ENCODE results near the gene ADNP. TPM values are rescaled to one million over a fixed set of nuclear protein-coding genes. Genes with fewer than 3 reads are reported as not detected.

Gene ADNP
- total RNA-seq, 5 donors from 2014 or later (not counting 1 experiment from before 2014, with no cell fraction given): 57.4 to 66.8 (median 61.7) TPM

DNA sequence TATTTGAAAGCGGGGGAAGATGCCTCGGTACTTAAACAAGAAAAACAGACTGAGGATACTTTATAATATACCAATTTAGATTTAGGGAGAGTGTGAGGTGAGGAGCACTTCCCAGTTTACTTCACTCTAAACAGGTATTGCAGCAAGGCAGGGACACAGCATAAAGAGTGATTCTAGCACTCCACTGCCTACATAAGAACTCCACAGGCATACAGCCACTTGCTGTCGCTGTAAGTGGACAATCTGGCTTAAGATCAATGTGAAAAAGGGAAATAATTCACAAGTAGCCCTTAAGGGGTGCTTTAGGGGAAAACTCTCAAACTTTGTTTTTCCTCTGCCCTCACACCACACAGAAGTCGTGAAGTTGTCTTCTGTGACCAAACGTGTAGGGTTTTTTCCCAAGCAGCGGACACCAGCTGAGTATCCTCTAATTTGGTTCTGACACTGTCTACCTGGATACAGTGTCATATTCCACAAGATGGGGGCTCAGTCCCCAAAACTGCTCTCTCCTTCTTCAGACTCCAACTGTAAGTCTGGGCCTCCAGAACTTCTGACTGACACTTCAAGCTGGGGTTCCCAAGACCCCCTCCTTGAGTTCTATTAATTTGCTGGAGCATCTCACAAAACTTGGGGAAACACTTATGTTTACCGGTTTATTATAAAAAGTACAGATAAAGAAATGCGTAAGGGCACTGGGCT lies 9.3 kb downstream of the ADNP start:
- Histone ChIP-seq H3K27me3 (replicated peaks in 1 of 2; ENCODE audit: control insufficient read depth in 2 of 2, extremely low read depth in 1 of 2, insufficient read depth in 2 of 2, low read length in 1 of 2) (no peaks in the 10 kb centered on the region), H3K36me3 (ENCODE audit: control insufficient read depth in 2 of 2, extremely low read depth in 1 of 2, insufficient read depth in 1 of 2, low read length in 1 of 2) (peaks cover 1 to 9% of the 10 kb centered on the region in 2 donors), H3K4me1 (ENCODE audit: control insufficient read depth in 1 of 2, extremely low read depth in 1 of 2, insufficient read depth in 2 of 2, low read length in 2 of 2) (peaks cover 26 to 31% of the 10 kb centered on the region in 2 experiments), H3K4me3 (ENCODE audit: control insufficient read depth in 1 of 2, extremely low read depth in 1 of 2, low read length in 1 of 2) (no peak overlapping the region), H3K9me3 (no peaks in the 10 kb centered on the region), H3K27ac (ENCODE audit: low read length) (no peak overlapping the region)
- no peaks in the 10 kb centered on the region for H3K27me3 Mint-ChIP-seq
- CTCF ChIA-PET: interaction anchor here in 1 of 2 donors (0.6 to 3.6 kb wide), 3 partner anchors 8 to 1754 kb away, joined by 8 to 32 read pairs (median 9); partner anchors contain the start of genes ADNP and BCAS4
- POLR2A ChIA-PET: interaction anchor here in 1 of 2 donors (0.5 to 1.3 kb wide), 2 partner anchors 13 to 129 kb away, joined by 3 read pairs; no protein-coding TSS in a partner anchor
- DNase-seq (no peak), ATAC-seq (replicated peaks in 1 of 4) (no peak)
- H3K9me3 Mint-ChIP-seq: no peaks in the 10 kb centered on the region
- no peak overlapping the region for H3K4me3 Mint-ChIP-seq
- H3K27ac Mint-ChIP-seq: peak overlapping the region; percentile 29 to 59
- 83% methylated on average over 2 of the region's 8 CpGs for WGBS (ENCODE audit: insufficient coverage)
- peaks cover 88 to 97% (median 90%) of the 10 kb centered on the region in 3 donors for H3K4me1 Mint-ChIP-seq
- H3K36me3 Mint-ChIP-seq: peaks cover 9% of the 10 kb centered on the region

DNA sequence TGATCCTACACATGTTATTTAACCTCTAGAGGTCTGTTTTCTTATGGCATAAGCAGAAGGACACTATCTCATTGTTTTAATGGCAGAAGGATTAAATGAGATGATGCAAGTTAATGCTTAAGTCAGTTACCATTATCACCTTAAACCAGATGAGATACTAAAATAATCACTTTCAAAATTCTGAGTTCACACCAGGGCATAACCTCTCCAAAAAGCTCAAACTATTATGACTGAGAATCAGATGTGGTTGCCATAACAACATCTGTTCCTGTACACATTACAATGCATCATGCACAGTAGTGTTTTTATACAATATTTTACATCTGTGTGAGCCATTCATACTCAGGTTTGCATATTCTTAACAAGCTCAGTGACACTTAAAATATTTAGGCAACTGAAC lies 10.2 kb downstream of the ADNP start:
- H3K4me1 Mint-ChIP-seq: peaks cover 90 to 97% (median 93%) of the 10 kb centered on the region in 3 donors
- Histone ChIP-seq H3K4me3 (ENCODE audit: control insufficient read depth in 1 of 2, extremely low read depth in 1 of 2, low read length in 1 of 2) (no peak overlapping the region), H3K27me3 (replicated peaks in 1 of 2; ENCODE audit: control insufficient read depth in 2 of 2, extremely low read depth in 1 of 2, insufficient read depth in 2 of 2, low read length in 1 of 2) (no peaks in the 10 kb centered on the region), H3K36me3 (ENCODE audit: control insufficient read depth in 2 of 2, extremely low read depth in 1 of 2, insufficient read depth in 1 of 2, low read length in 1 of 2) (peaks cover 2 to 9% of the 10 kb centered on the region in 2 donors), H3K4me1 (ENCODE audit: control insufficient read depth in 1 of 2, extremely low read depth in 1 of 2, insufficient read depth in 2 of 2, low read length in 2 of 2) (peaks cover 26 to 37% of the 10 kb centered on the region in 2 experiments), H3K27ac (ENCODE audit: low read length) (no peak overlapping the region), H3K9me3 (no peaks in the 10 kb centered on the region)
- ChIA-PET POLR2A (interaction anchor here (0.6 to 1.3 kb wide), 3 partner anchors 10 to 49 kb away, joined by 3 to 7 read pairs (median 4); partner anchors contain the start of gene ADNP (in 1 of the 2)), CTCF (interaction anchor here in 1 of 2 donors (0.6 to 3.6 kb wide), 3 partner anchors 9 to 129 kb away, joined by 7 to 32 read pairs (median 8); partner anchors contain the start of genes ADNP and BCAS4)
- no peaks in the 10 kb centered on the region for H3K9me3 Mint-ChIP-seq
- no peaks in the 10 kb centered on the region for H3K27me3 Mint-ChIP-seq
- peak overlapping the region in 1 of 3 donors; percentile 22 for H3K4me3 Mint-ChIP-seq
- peaks cover 9% of the 10 kb centered on the region for H3K36me3 Mint-ChIP-seq
- peak in 2 of 4 experiments; percentile 19 to 69 for ATAC-seq (replicated peaks in 1 of 4)
- DNase-seq: peak in 1 of 35 experiments; percentile 41
- peak overlapping the region in 1 of 2 donors; percentile 64 for H3K27ac Mint-ChIP-seq

- peaks cover 27 to 28% of the 10 kb centered on the region in 2 experiments for H3K4me1 ChIP-seq (ENCODE audit: control insufficient read depth in 1 of 2, extremely low read depth in 1 of 2, insufficient read depth in 2 of 2, low read length in 2 of 2)
Observed at GRCh38 chr20:50919567-50919966, 11.7 kb downstream of the ADNP start.

GRCh38 chr20:50918403-50918802 lies 12.8 kb downstream of the ADNP start:
- no CpG with 5 or more reads among the region's 3 CpGs for WGBS (ENCODE audit: insufficient coverage)
- Histone ChIP-seq H3K9me3 (no peaks in the 10 kb centered on the region), H3K4me1 (ENCODE audit: control insufficient read depth in 1 of 2, extremely low read depth in 1 of 2, insufficient read depth in 2 of 2, low read length in 2 of 2) (peaks cover 27 to 28% of the 10 kb centered on the region in 2 experiments), H3K27ac (ENCODE audit: low read length) (no peak overlapping the region), H3K4me3 (ENCODE audit: control insufficient read depth in 1 of 2, extremely low read depth in 1 of 2, low read length in 1 of 2) (no peak overlapping the region), H3K36me3 (ENCODE audit: control insufficient read depth in 2 of 2, extremely low read depth in 1 of 2, insufficient read depth in 1 of 2, low read length in 1 of 2) (peaks cover 2 to 3% of the 10 kb centered on the region in 2 donors), H3K27me3 (replicated peaks in 1 of 2; ENCODE audit: control insufficient read depth in 2 of 2, extremely low read depth in 1 of 2, insufficient read depth in 2 of 2, low read length in 1 of 2) (no peaks in the 10 kb centered on the region)
- no peaks in the 10 kb centered on the region for H3K27me3 Mint-ChIP-seq
- CTCF ChIA-PET: interaction anchor here in 1 of 2 donors (3.6 kb wide), 1 partner anchor 11 kb away, joined by 32 read pairs; the partner anchor contains the start of gene ADNP
- H3K36me3 Mint-ChIP-seq: peaks cover 11% of the 10 kb centered on the region
- POLR2A ChIA-PET: no interaction called here
- H3K27ac Mint-ChIP-seq: no peak overlapping the region
- ATAC-seq (replicated peaks in 1 of 4) (no peak), DNase-seq (no peak)
- no peak overlapping the region for H3K4me3 Mint-ChIP-seq
- peaks cover 91 to 94% (median 92%) of the 10 kb centered on the region in 3 donors for H3K4me1 Mint-ChIP-seq
- H3K9me3 Mint-ChIP-seq: no peaks in the 10 kb centered on the region

More at GRCh38 chr20:50919567-50919966, 11.7 kb downstream of the ADNP start:
- H3K27me3 ChIP-seq (replicated peaks in 1 of 2; ENCODE audit: control insufficient read depth in 2 of 2, extremely low read depth in 1 of 2, insufficient read depth in 2 of 2, low read length in 1 of 2): no peaks in the 10 kb centered on the region
- ATAC-seq (replicated peaks in 1 of 4) (no peak), DNase-seq (no peak)
- Mint-ChIP-seq H3K36me3 (peaks cover 5% of the 10 kb centered on the region), H3K27me3 (no peaks in the 10 kb centered on the region), H3K27ac (peak overlapping the region in 1 of 2 donors; percentile 7), H3K9me3 (no peaks in the 10 kb centered on the region), H3K4me1 (peaks cover 88 to 94% (median 91%) of the 10 kb centered on the region in 3 donors), H3K4me3 (peak overlapping the region in 1 of 3 donors; percentile 41)
- ChIA-PET POLR2A (no interaction called here), CTCF (interaction anchor here (0.6 to 3.6 kb wide), 2 partner anchors 10 to 731 kb away, joined by 3 to 32 read pairs; partner anchors contain the start of gene ADNP (in 1 of the 2))
- H3K27ac ChIP-seq (ENCODE audit: low read length): no peak overlapping the region
- H3K9me3 ChIP-seq: no peaks in the 10 kb centered on the region
- peaks cover 2 to 3% of the 10 kb centered on the region in 2 donors for H3K36me3 ChIP-seq (ENCODE audit: control insufficient read depth in 2 of 2, extremely low read depth in 1 of 2, insufficient read depth in 1 of 2, low read length in 1 of 2)
- no peak overlapping the region for H3K4me3 ChIP-seq (ENCODE audit: control insufficient read depth in 1 of 2, extremely low read depth in 1 of 2, low read length in 1 of 2)
- WGBS (ENCODE audit: insufficient coverage): 91% methylated on average over 6 of the region's 6 CpGs

DNA sequence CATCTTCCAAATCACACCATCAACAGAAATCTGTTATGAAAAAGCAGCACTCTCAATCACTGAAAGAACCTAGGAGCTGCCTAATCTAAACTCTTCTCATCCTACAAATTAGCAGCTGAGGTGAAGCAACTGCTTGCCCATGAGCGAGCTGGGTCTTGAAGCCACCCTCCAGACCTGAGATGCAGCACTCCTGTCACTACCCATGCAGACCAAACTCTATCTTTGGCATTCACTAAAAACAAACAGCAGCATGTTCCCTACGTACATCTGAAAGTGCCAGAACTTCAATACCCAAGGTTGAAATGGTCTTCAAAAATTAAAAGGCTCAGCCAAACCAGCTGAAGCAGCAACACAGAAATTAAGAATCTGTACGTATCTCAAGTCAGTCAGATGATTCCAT lies 14.3 kb downstream of the ADNP start:
- POLR2A ChIA-PET: interaction anchor here in 1 of 2 donors (0.9 to 1.2 kb wide), 2 partner anchors 11 to 41 kb away, joined by 3 read pairs; no protein-coding TSS in a partner anchor
- H3K4me1 Mint-ChIP-seq: peaks cover 87 to 90% (median 89%) of the 10 kb centered on the region in 3 donors

GRCh38 chr20:50916257-50916656 lies 15.0 kb downstream of the ADNP start:
- H3K4me1 Mint-ChIP-seq: peaks cover 87 to 90% (median 89%) of the 10 kb centered on the region in 3 donors
- H3K9me3 ChIP-seq: no peaks in the 10 kb centered on the region
- no peaks in the 10 kb centered on the region for H3K27me3 ChIP-seq (replicated peaks in 1 of 2; ENCODE audit: control insufficient read depth in 2 of 2, extremely low read depth in 1 of 2, insufficient read depth in 2 of 2, low read length in 1 of 2)
- H3K36me3 Mint-ChIP-seq: peaks cover 14% of the 10 kb centered on the region
- H3K36me3 ChIP-seq (ENCODE audit: control insufficient read depth in 2 of 2, extremely low read depth in 1 of 2, insufficient read depth in 1 of 2, low read length in 1 of 2): peaks cover 2 to 3% of the 10 kb centered on the region in 2 donors
- ChIA-PET CTCF (interaction anchor here in 1 of 2 donors (1.2 to 2.8 kb wide), 3 partner anchors 10 to 125 kb away, joined by 5 to 11 read pairs (median 9); no protein-coding TSS in a partner anchor), POLR2A (interaction anchor here (0.6 to 0.9 kb wide), 2 partner anchors 12 to 16 kb away, joined by 3 to 12 read pairs; no protein-coding TSS in a partner anchor)
- 80% methylated on average over 3 of the region's 5 CpGs for WGBS (ENCODE audit: insufficient coverage)
- peak overlapping the region in 1 of 3 donors; percentile 28 for H3K4me3 Mint-ChIP-seq
- H3K4me1 ChIP-seq (ENCODE audit: control insufficient read depth in 1 of 2, extremely low read depth in 1 of 2, insufficient read depth in 2 of 2, low read length in 2 of 2): peaks cover 23 to 25% of the 10 kb centered on the region in 2 experiments
- ATAC-seq (replicated peaks in 1 of 4): no peak
- no peaks in the 10 kb centered on the region for H3K27me3 Mint-ChIP-seq
- no peak overlapping the region for H3K4me3 ChIP-seq (ENCODE audit: control insufficient read depth in 1 of 2, extremely low read depth in 1 of 2, low read length in 1 of 2)
- H3K27ac Mint-ChIP-seq: peak overlapping the region; percentile 4 to 41
- no peak for DNase-seq
- no peak overlapping the region for H3K27ac ChIP-seq (ENCODE audit: low read length)
- no peaks in the 10 kb centered on the region for H3K9me3 Mint-ChIP-seq

More for the DNA sequence above, 14.3 kb downstream of the ADNP start:
- Histone ChIP-seq H3K36me3 (ENCODE audit: control insufficient read depth in 2 of 2, extremely low read depth in 1 of 2, insufficient read depth in 1 of 2, low read length in 1 of 2) (peaks cover 2 to 3% of the 10 kb centered on the region in 2 donors), H3K9me3 (no peaks in the 10 kb centered on the region), H3K27me3 (replicated peaks in 1 of 2; ENCODE audit: control insufficient read depth in 2 of 2, extremely low read depth in 1 of 2, insufficient read depth in 2 of 2, low read length in 1 of 2) (no peaks in the 10 kb centered on the region), H3K4me1 (ENCODE audit: control insufficient read depth in 1 of 2, extremely low read depth in 1 of 2, insufficient read depth in 2 of 2, low read length in 2 of 2) (peaks cover 25 to 26% of the 10 kb centered on the region in 2 experiments), H3K4me3 (ENCODE audit: control insufficient read depth in 1 of 2, extremely low read depth in 1 of 2, low read length in 1 of 2) (no peak overlapping the region), H3K27ac (ENCODE audit: low read length) (no peak overlapping the region)
- 90% methylated on average over 3 of the region's 3 CpGs for WGBS (ENCODE audit: insufficient coverage)
- ATAC-seq (replicated peaks in 1 of 4): no peak
- Mint-ChIP-seq H3K36me3 (peaks cover 14% of the 10 kb centered on the region), H3K27me3 (no peaks in the 10 kb centered on the region), H3K9me3 (no peaks in the 10 kb centered on the region), H3K4me3 (peak overlapping the region in 1 of 3 donors; percentile 23), H3K27ac (peak overlapping the region; percentile 51 to 74)
- CTCF ChIA-PET: interaction anchor here in 1 of 2 donors (1.2 to 2.8 kb wide), 2 partner anchors 9 to 126 kb away, joined by 5 to 11 read pairs; no protein-coding TSS in a partner anchor
- no peak for DNase-seq

Measured in T-cell (primary cell).